Astrocyte of the spinal cord (primary cell): ENCODE data around the gene MYO3A.

Experiments used
- DNase-seq: peaks from one replicate; pipeline ENCODE4 v3.0.0; 2011; ENCODE audit warnings: low read depth, low spot score
- H3K4me3 ChIP-seq: 2 replicates; pipeline ENCODE4 v1.5.1; 2011; ENCODE audit warnings: low read depth, mild to moderate bottlenecking, low read length, moderate library complexity
- CTCF ChIP-seq: IDR thresholded peaks from 2 replicates; pipeline ENCODE4 v1.5.1; 2012; ENCODE audit warnings: low read depth, mild to moderate bottlenecking, low read length, inconsistent platforms
- in situ Hi-C: cut with HindIII; loops from 2 replicates; pipeline ENCODE4 v1.10.0; 2017; ENCODE audit warnings: low sequenced_read_pairs

MYO3A gene

GRCh38 chr10:25938405-25938804 lies 4.4 kb downstream of the MYO3A start:
- in situ Hi-C loops, result no loop called here
- no peak for TF ChIP-seq CTCF
- no peak for DNase-seq
- no peak overlapping the region for H3K4me3 ChIP-seq

- no peak for DNase-seq
- no peak for TF ChIP-seq CTCF
- H3K4me3 ChIP-seq, result no peak overlapping the region
- in situ Hi-C loops, result no loop called here
Observed at GRCh38 chr10:25944771-25945170, 10.7 kb downstream of the MYO3A start.

GRCh38 chr10:25952857-25953256 lies 18.8 kb downstream of the MYO3A start:
- TF ChIP-seq CTCF, result no peak
- no peak overlapping the region for H3K4me3 ChIP-seq
- in situ Hi-C loops, result no loop called here
- DNase-seq, result no peak

GRCh38 chr10:25954851-25955250 lies 20.8 kb downstream of the MYO3A start:
- DNase-seq, result no peak
- no peak for TF ChIP-seq CTCF
- in situ Hi-C loops, result no loop called here
- H3K4me3 ChIP-seq, result no peak overlapping the region

GRCh38 chr10:25959540-25960232 lies 25.7 kb downstream of the MYO3A start:
- no peak for TF ChIP-seq CTCF
- no peak for DNase-seq
- in situ Hi-C loops, result no loop called here

GRCh38 chr10:25965584-25965983 lies 31.6 kb downstream of the MYO3A start:
- in situ Hi-C loops, result no loop called here
- no peak overlapping the region for H3K4me3 ChIP-seq
- DNase-seq, result no peak
- TF ChIP-seq CTCF, result no peak

More at GRCh38 chr10:25959540-25960232, 25.7 kb downstream of the MYO3A start:
- no peak overlapping the region for H3K4me3 ChIP-seq
